GM12874 (cell line): ENCODE measurements around the gene SYK.

ENCODE experiments used
- CTCF ChIP-seq: IDR thresholded peaks from 2 replicates; pipeline ENCODE4 v1.5.1; 2011; ENCODE audit warnings: low read depth, mild to moderate bottlenecking, control low read depth, low read length, moderate library complexity; ENCODE audit not compliant: insufficient read depth

Gene SYK

GRCh38 chr9:90905822-90906221 lies 104.2 kb downstream of the SYK start:
- TF ChIP-seq CTCF, result no peak

- TF ChIP-seq CTCF, result no peak
These were observed 104.9 kb downstream of the SYK start for GRCh38 chr9:90906316-90907055.

GRCh38 chr9:90907056-90907445 lies 105.4 kb downstream of the SYK start:
- TF ChIP-seq CTCF, result no peak

- TF ChIP-seq CTCF, result no peak
These were observed 106.2 kb downstream of the SYK start for GRCh38 chr9:90907790-90908189.

- TF ChIP-seq CTCF, result no peak
These were observed 107.6 kb downstream of the SYK start for GRCh38 chr9:90909225-90909624.

- no peak for TF ChIP-seq CTCF
These were observed 108.2 kb downstream of the SYK start for GRCh38 chr9:90909747-90910283.

GRCh38 chr9:90914196-90914595 lies 112.6 kb downstream of the SYK start:
- TF ChIP-seq CTCF, result no peak
